Left forelimb (tissue), 1 donor: ENCODE data around the gene PSTPIP1.

Source experiments
- DNase-seq: peaks from one replicate; pipeline ENCODE4 v3.0.0-alpha.2; 2018; ENCODE audit warnings: low spot score

PSTPIP1 gene

DNA sequence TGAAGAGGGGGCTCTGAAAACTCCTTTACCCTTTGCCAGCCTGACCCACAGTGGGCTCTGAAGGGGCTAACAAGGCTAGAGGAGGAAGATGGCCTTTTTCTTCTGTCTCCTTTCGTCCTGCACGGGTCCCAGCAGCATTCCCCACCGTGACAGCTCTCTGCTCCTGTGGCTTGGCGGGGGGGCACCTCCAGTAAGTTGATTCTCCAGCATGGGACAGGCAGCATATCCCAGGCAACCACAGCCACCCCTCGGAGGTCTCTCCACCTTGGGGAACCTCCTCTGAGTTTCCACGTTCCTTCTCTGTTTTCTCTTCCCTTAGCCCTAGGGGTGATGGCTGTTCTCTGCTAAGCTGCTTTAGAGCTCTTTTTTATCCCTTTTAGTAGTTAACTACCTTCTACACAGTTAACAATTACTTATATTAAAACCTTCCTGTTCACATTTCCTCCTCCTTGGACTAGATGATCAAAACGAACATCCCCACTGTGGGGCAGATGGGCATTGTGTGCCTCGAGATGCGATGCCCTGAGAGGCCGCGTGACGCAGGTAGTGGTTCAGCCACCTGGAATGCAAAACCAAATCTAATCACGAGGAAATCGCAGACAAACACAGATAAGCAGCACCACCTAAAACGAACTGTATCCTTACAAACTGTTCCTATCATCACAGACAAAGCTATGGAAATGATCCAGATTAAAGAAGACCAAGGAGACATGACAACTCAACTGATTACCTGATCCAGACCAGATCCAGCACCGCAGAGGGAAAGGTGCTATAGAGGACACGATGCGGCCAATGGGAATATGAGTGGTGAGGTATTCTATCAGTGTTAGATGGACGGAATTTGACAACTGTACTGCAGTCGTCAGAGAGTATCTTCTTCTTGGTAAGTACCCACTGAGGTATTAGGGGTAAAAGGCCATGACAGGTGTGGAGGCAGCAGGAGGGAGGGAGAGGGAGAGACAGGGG is 48.3 kb downstream of the PSTPIP1 start:
- no peak for DNase-seq

GRCh38 chr15:77044228-77045042 is 49.5 kb downstream of the PSTPIP1 start:
- no peak for DNase-seq

GRCh38 chr15:77045985-77046384 is 51.1 kb downstream of the PSTPIP1 start:
- DNase-seq, result no peak

- no peak for DNase-seq
Observed at GRCh38 chr15:77046704-77047412, 51.9 kb downstream of the PSTPIP1 start.

- DNase-seq, result no peak
Observed at GRCh38 chr15:77048135-77048876, 53.4 kb downstream of the PSTPIP1 start.

- DNase-seq, result no peak
Observed at GRCh38 chr15:77052556-77052955, 57.6 kb downstream of the PSTPIP1 start.

DNA sequence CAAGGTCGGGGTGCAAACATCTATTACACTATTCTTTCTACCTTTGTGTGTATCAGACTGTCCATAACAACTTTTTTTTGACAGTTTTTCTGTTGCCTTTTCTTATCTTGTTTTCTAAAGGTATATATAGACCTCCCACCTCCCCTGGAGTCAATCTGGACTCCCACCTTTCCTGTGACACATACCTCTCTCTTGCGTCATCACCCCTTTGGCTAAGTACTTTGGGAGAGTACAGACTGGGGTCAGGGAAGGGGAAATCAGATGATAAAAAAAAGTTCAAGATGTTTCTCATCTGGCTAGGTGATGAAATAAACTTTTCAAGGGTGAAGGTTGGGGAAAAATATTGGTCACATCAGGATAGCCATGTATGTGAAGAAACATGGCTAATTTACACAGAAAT is 58.8 kb downstream of the PSTPIP1 start:
- DNase-seq, result no peak

GRCh38 chr15:77057072-77057471 is 62.1 kb downstream of the PSTPIP1 start:
- DNase-seq, result no peak

DNA sequence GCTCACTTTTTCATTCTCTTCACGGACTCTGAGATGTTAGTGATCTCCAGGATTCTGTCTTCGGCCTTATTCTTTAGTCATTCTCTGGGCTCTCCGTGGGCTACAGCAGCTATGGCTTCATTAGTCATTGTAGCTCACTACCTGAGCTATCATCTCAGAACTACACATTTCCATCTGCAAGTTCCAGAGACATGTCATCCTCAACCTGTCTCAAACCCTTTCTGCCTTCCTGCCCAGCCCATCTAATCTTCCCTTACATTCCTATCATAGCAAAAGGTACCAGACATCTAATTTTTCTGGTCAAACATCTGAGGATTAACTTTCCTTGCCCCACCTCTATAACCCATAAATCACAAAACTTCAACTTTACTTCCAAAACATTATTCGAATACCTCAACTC is 62.8 kb downstream of the PSTPIP1 start:
- DNase-seq, result no peak

GRCh38 chr15:77058468-77058867 is 63.5 kb downstream of the PSTPIP1 start:
- DNase-seq, result no peak

- no peak for DNase-seq
Observed at GRCh38 chr15:77059786-77060361, 64.9 kb downstream of the PSTPIP1 start.

GRCh38 chr15:77060546-77060945 is 65.6 kb downstream of the PSTPIP1 start:
- no peak for DNase-seq

DNA sequence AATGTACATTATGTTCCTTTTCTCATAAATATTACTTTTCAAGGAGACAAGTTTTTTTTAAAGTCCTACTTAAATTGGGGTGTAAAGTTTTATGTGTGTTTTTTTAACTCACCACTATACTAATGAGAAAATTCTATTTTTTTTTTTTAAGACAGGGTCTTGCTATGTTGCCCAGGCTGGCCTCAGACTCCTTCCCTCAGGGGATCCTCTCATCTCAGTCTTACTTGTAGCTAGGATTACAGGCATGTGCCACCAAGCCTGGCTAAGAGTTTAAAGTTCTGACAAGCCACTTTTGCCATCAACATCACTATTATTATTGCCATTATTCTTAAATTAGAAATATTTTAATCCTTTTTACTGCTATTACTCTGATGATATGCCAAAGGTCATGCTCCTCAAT is 68.3 kb downstream of the PSTPIP1 start:
- no peak for DNase-seq

- no peak for DNase-seq
Observed at GRCh38 chr15:77064063-77064462, 69.1 kb downstream of the PSTPIP1 start.

- no peak for DNase-seq
Observed at GRCh38 chr15:77064539-77065308, 69.8 kb downstream of the PSTPIP1 start.

- no peak for DNase-seq
Observed at GRCh38 chr15:77066971-77067690, 72.2 kb downstream of the PSTPIP1 start.

DNA sequence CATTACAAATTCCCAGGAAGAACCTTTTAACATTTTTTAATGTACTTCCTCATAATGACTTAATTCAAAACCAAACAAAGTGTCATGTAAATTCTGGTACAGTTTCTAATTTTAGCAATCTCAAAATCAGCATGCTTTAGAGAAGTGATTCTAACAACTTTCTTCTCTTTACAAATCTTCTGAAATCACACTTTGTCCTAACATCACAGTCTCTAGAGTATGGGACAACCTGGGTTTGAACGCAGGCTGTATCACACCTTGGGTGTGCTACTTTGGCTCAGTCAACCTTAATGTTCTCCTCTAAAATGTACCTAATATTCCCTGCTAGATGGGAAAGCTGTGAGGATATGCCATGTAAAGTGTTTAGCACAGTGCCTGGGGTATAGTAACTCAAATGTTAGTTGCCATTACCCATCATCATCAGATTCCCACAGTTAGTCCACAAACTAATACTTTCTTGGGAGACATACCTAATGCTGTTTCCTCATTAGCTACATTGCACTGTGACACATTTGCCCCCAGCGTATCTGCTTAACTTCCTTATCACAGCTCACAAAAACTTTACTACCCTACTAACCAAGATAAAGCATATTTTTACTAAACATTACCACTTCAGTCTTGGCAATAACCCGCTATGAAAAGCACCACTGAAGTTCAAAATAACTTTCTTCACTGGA is 72.9 kb downstream of the PSTPIP1 start:
- no peak for DNase-seq

GRCh38 chr15:77068633-77069032 is 73.7 kb downstream of the PSTPIP1 start:
- no peak for DNase-seq

DNA sequence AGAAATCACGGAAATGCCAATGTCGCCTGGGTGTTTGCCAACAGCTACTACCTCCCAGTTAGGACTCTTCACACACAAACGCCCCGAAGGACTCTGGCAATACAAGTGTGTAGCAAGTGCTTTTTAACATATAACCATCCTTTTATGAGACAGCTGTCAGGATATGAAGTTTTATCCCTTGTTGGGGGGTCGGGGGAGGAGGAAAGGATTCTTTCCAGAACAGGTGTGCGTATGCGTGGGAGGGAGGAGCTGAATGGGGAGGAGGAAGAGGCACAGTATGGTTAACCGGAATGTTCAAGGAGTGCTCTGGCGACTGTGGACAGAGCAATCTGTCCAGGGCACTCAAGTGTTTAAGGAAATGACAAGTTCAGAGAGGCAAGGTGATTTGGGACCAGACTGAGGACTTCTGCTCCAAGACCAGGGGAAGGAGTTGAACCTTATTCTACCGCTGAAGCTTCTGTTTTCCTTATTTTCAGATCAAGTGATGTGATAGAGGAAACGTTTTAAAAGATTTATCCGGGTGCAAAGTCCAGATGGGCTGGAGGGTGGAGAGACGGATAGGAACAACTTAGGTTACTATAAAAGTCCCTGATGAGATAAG is 74.7 kb downstream of the PSTPIP1 start:
- DNase-seq, result no peak
